ENCODE results near the gene CCNJ.
A peak's percentile ranks its signal among the peaks of the same experiment; 100 is the strongest.

CCNJ gene

DNA sequence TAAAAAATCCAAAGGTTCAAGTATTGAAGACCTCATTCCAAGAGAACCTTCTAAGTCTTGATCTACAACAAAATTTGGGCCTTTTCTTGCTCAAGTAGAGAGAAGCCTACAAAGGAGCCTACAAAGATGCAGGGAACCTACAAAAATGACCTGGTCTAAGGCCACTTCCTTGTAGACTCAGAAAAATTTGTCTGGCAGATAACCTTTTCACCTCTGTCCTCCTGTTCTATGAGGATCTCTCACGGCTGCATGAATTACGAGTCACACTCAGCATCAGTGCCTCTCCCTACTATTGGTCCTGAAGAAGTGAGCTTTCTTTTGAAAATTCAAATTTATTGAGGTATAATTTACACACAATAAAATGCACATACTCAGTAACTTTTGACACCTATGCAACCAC, 29.3 kb downstream of the CCNJ start:
- Histone ChIP-seq H3K27me3 (ENCODE audit: low read depth, low read length) (no peaks in the 10 kb centered on the region), H3K36me3 (ENCODE audit: control insufficient read depth in 1 of 2, insufficient read depth in 2 of 2, low read length in 2 of 2) (peaks cover 0 to 3% of the 10 kb centered on the region in 2 donors), H3K9me3 (ENCODE audit: control insufficient read depth in 1 of 2, low read length in 2 of 2) (no peaks in the 10 kb centered on the region), H3K4me1 (ENCODE audit: control insufficient read depth in 1 of 2, insufficient read depth in 2 of 2, low read length in 2 of 2) (no peaks in the 10 kb centered on the region), H3K27ac (ENCODE audit: low read length) (no peak overlapping the region), H3K4me3 (ENCODE audit: low read depth in 1 of 2, low read length in 2 of 2) (no peak overlapping the region)

DNA sequence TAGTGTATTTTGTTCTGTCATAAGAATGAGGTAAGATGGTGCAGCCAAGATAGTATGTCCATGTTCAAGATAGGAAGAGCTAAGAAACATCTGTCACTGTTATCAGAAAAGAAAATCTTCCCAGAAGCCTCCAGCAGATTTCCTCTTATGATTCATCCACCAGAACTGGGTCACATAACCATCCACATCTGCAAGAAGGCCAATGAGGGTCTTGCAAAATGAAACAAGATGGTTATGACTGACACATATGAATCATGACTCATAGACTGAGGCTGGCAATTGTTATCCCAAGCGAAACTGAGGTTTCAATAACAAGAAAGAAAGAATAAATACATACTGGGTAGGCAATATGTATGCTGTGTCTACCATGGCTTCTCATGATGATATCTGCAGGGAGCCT, 30.3 kb downstream of the CCNJ start:
- Histone ChIP-seq H3K27me3 (ENCODE audit: low read depth, low read length) (no peaks in the 10 kb centered on the region), H3K4me1 (ENCODE audit: control insufficient read depth in 1 of 2, insufficient read depth in 2 of 2, low read length in 2 of 2) (no peaks in the 10 kb centered on the region), H3K9me3 (ENCODE audit: control insufficient read depth in 1 of 2, low read length in 2 of 2) (no peaks in the 10 kb centered on the region), H3K4me3 (ENCODE audit: low read depth in 1 of 2, low read length in 2 of 2) (no peak overlapping the region), H3K27ac (ENCODE audit: low read length) (no peak overlapping the region), H3K36me3 (ENCODE audit: control insufficient read depth in 1 of 2, insufficient read depth in 2 of 2, low read length in 2 of 2) (peaks cover 0 to 3% of the 10 kb centered on the region in 2 donors)

DNA sequence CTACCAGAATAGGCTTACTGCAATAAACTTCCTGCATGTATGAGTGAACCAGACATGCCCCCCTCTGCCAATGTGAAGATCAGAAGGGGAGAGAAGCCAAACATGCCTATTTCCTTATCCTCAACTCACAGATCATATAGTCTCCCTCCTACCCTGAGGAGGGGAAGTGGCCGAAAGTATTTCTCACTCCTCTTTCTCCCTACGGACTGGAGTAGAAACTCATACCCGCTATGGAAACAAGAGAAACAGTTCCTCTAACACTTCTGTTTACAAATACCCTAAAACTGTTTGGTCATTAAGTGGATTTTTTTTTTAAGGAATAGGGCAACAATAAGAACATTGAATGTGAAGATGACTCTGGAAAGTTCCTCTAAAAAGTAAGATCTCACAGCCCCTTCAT, 31.4 kb downstream of the CCNJ start:
- H3K27ac ChIP-seq (ENCODE audit: low read length), result no peak overlapping the region
- H3K27me3 ChIP-seq (ENCODE audit: low read depth, low read length), result no peaks in the 10 kb centered on the region
- no peaks in the 10 kb centered on the region for H3K9me3 ChIP-seq (ENCODE audit: control insufficient read depth in 1 of 2, low read length in 2 of 2)
- H3K36me3 ChIP-seq (ENCODE audit: control insufficient read depth in 1 of 2, insufficient read depth in 2 of 2, low read length in 2 of 2), result peaks cover 0 to 3% of the 10 kb centered on the region in 2 donors
- H3K4me1 ChIP-seq (ENCODE audit: control insufficient read depth in 1 of 2, insufficient read depth in 2 of 2, low read length in 2 of 2), result no peaks in the 10 kb centered on the region
- no peak overlapping the region for H3K4me3 ChIP-seq (ENCODE audit: low read depth in 1 of 2, low read length in 2 of 2)

DNA sequence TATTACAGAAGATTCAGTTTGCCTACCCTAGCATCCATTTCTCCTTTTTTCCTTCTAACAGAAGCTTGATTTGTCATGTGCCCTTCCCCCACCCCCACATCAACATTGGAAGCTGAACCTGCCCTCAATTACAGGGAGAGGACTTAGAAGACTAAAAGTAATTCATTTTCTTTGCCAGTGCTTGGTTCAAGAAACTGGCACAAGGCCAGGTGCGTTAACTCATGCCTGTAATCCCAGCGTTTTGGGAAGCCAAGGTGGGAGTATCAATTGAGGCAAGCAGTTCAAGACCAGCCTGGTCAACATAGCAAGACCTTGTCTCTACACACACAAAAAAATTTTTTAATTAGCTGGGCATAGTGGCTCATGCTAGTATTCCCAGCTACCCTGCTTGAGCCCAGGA, 32.6 kb downstream of the CCNJ start:
- Histone ChIP-seq H3K9me3 (ENCODE audit: control insufficient read depth in 1 of 2, low read length in 2 of 2) (no peaks in the 10 kb centered on the region), H3K27ac (ENCODE audit: low read length) (no peak overlapping the region), H3K27me3 (ENCODE audit: low read depth, low read length) (no peaks in the 10 kb centered on the region), H3K4me3 (ENCODE audit: low read depth in 1 of 2, low read length in 2 of 2) (no peak overlapping the region), H3K36me3 (ENCODE audit: control insufficient read depth in 1 of 2, insufficient read depth in 2 of 2, low read length in 2 of 2) (peaks cover 0 to 3% of the 10 kb centered on the region in 2 donors), H3K4me1 (ENCODE audit: control insufficient read depth in 1 of 2, insufficient read depth in 2 of 2, low read length in 2 of 2) (no peaks in the 10 kb centered on the region)

DNA sequence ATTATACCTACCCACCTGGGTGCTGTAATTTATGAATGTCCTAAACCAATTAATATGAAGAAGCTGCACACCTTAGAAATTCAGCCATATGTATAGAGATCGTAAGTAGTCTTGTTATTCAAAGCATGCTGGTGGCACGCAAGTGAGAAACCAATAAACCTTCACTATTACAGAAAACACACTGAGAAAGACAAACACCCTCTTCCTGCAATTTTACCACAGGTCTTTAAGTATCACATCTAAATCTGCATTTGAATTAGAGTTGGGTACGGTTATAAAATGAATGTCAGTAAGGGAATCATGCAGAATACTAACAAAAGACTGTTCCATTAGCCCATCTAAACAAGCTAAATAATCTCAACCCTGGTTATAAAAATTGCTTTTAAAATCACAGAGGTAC, 33.8 kb downstream of the CCNJ start:
- Histone ChIP-seq H3K9me3 (ENCODE audit: control insufficient read depth in 1 of 2, low read length in 2 of 2) (no peaks in the 10 kb centered on the region), H3K36me3 (ENCODE audit: control insufficient read depth in 1 of 2, insufficient read depth in 2 of 2, low read length in 2 of 2) (peaks cover 0 to 3% of the 10 kb centered on the region in 2 donors), H3K27me3 (ENCODE audit: low read depth, low read length) (no peaks in the 10 kb centered on the region), H3K4me3 (ENCODE audit: low read depth in 1 of 2, low read length in 2 of 2) (no peak overlapping the region), H3K4me1 (ENCODE audit: control insufficient read depth in 1 of 2, insufficient read depth in 2 of 2, low read length in 2 of 2) (no peaks in the 10 kb centered on the region), H3K27ac (ENCODE audit: low read length) (no peak overlapping the region)

DNA sequence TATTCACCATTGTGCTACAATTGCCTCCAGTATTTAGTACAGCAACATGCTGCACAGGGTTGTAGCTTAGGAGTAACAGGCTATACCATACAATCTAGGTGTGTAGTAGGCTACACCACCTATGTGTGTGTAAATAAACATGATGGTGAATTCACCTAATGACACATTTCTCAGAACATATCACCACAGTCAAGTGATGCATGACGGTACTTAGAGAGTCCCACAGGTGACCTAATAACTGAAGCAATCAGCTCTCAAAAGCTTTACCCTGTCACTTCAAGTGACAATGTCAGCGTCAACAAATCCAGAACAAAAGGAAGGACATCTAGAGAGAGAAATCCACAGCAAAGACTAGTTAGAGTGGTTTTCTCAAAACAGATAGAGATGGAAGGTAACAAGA, 38.8 kb downstream of the CCNJ start:
- Histone ChIP-seq H3K9me3 (ENCODE audit: control insufficient read depth in 1 of 2, low read length in 2 of 2) (no peaks in the 10 kb centered on the region), H3K27me3 (ENCODE audit: low read depth, low read length) (no peaks in the 10 kb centered on the region), H3K4me3 (ENCODE audit: low read depth in 1 of 2, low read length in 2 of 2) (no peak overlapping the region), H3K36me3 (ENCODE audit: control insufficient read depth in 1 of 2, insufficient read depth in 2 of 2, low read length in 2 of 2) (no peaks in the 10 kb centered on the region), H3K27ac (ENCODE audit: low read length) (no peak overlapping the region), H3K4me1 (ENCODE audit: control insufficient read depth in 1 of 2, insufficient read depth in 2 of 2, low read length in 2 of 2) (no peaks in the 10 kb centered on the region)

DNA sequence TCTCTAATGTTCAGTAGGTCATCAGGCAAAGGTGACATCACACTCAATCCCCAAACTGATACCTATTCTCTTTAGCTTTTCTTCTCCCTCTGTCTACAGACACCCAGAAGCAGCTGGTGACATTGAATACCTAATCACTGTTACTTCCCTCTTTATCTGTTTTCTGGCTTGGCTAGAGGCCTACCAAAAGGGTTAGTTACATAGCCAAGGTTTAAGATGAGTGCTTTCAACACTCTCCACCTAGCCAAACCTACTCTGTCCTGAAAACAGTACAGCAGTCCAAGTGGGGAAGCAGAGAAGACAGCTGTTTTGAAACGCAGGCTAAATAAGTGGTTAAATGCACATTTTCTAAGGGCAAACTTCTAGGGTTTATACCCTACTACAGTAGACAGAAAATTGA, 39.4 kb downstream of the CCNJ start:
- Histone ChIP-seq H3K4me3 (ENCODE audit: low read depth in 1 of 2, low read length in 2 of 2) (no peak overlapping the region), H3K27me3 (ENCODE audit: low read depth, low read length) (no peaks in the 10 kb centered on the region), H3K36me3 (ENCODE audit: control insufficient read depth in 1 of 2, insufficient read depth in 2 of 2, low read length in 2 of 2) (no peaks in the 10 kb centered on the region), H3K4me1 (ENCODE audit: control insufficient read depth in 1 of 2, insufficient read depth in 2 of 2, low read length in 2 of 2) (no peaks in the 10 kb centered on the region), H3K27ac (ENCODE audit: low read length) (no peak overlapping the region), H3K9me3 (ENCODE audit: control insufficient read depth in 1 of 2, low read length in 2 of 2) (no peaks in the 10 kb centered on the region)

DNA sequence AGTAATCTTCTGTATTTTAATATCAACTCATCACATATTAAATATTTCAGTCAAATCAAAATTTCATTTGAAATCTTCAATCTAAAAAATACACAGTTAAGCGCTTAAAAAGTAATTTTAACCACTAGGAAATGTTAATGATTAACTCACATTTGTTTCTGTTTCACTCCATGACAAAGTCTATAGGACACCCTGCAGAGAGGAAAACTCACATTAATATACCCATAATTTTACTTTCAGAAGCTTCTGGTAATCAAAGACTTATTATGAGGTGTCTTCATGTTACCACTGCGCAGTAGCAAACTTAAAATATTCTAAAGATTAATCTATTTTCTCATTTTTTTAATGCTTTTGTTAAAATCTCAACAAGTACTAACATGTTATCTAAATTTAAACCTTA, 45.7 kb downstream of the CCNJ start:
- Histone ChIP-seq H3K9me3 (ENCODE audit: control insufficient read depth in 1 of 2, low read length in 2 of 2) (peaks cover 0 to 3% of the 10 kb centered on the region in 2 donors), H3K27me3 (ENCODE audit: low read depth, low read length) (no peaks in the 10 kb centered on the region), H3K27ac (ENCODE audit: low read length) (peak overlapping the region; percentile 98), H3K4me3 (ENCODE audit: low read depth in 1 of 2, low read length in 2 of 2) (peak overlapping the region; percentile 73 to 95), H3K4me1 (ENCODE audit: control insufficient read depth in 1 of 2, insufficient read depth in 2 of 2, low read length in 2 of 2) (no peaks in the 10 kb centered on the region), H3K36me3 (ENCODE audit: control insufficient read depth in 1 of 2, insufficient read depth in 2 of 2, low read length in 2 of 2) (no peaks in the 10 kb centered on the region)

DNA sequence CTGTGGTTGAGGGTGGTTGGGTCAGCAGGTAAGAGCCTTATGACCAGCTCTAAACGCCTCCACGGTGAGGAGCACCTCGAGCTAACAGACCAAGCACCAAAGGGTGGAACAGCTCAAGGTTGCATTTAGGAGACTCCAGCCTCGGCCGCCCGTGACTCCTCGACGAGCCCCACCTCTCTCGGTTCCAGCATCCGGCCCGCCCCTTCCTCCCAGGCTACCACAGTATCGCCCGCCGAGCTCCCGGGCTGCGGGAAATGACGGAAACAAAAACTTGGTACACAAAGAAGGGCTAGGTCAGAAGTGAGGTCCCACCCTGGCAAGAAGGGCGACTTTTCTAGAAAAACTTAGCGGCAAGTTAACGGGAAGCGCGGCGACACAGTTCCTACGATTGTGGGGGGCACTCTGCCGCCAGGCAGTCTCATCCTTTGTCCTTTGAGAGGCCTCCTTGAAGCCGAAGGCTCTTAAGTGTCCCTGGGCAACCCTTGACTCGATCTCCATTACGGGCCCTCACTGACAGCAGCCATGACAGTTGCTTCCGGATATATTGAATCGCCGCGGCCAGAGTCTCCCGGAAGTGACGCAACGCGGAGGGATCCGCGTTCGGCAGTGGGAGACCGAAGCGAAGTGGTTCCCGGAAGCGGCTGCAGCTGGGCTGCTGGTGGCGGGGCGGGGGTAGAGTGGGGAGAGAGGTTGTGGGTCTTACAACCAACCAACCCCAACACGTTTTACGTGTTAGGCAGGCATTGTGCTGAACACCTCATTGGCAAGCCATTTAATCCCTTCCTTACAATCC, 46.5 kb downstream of the CCNJ start:
- Histone ChIP-seq H3K27me3 (ENCODE audit: low read depth, low read length) (no peaks in the 10 kb centered on the region), H3K27ac (ENCODE audit: low read length) (peak overlapping the region; percentile 98), H3K9me3 (ENCODE audit: control insufficient read depth in 1 of 2, low read length in 2 of 2) (peaks cover 0 to 3% of the 10 kb centered on the region in 2 donors), H3K36me3 (ENCODE audit: control insufficient read depth in 1 of 2, insufficient read depth in 2 of 2, low read length in 2 of 2) (no peaks in the 10 kb centered on the region), H3K4me3 (ENCODE audit: low read depth in 1 of 2, low read length in 2 of 2) (peak overlapping the region; percentile 73 to 95), H3K4me1 (ENCODE audit: control insufficient read depth in 1 of 2, insufficient read depth in 2 of 2, low read length in 2 of 2) (no peaks in the 10 kb centered on the region)

DNA sequence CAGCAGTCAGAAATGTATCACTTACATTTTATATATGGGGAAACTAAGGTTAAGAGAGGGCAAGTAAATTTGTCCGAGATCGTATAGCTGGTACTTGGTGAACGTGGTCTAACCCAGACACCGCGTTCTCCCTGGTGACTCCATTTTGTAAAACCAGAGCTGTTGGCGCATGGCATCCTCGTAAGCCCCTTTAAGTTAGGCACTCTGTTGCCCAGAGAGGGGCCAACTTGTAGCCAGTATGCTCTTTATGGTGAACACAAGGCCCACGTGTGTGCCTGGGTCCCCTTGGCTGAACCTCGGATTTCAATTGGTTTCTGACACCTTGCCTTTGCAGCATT, 47.0 kb downstream of the CCNJ start:
- Histone ChIP-seq H3K4me3 (ENCODE audit: low read depth in 1 of 2, low read length in 2 of 2) (peak overlapping the region; percentile 73 to 95), H3K36me3 (ENCODE audit: control insufficient read depth in 1 of 2, insufficient read depth in 2 of 2, low read length in 2 of 2) (no peaks in the 10 kb centered on the region), H3K4me1 (ENCODE audit: control insufficient read depth in 1 of 2, insufficient read depth in 2 of 2, low read length in 2 of 2) (no peaks in the 10 kb centered on the region), H3K9me3 (ENCODE audit: control insufficient read depth in 1 of 2, low read length in 2 of 2) (peaks cover 0 to 3% of the 10 kb centered on the region in 2 donors), H3K27me3 (ENCODE audit: low read depth, low read length) (no peaks in the 10 kb centered on the region), H3K27ac (ENCODE audit: low read length) (peak overlapping the region; percentile 98)

DNA sequence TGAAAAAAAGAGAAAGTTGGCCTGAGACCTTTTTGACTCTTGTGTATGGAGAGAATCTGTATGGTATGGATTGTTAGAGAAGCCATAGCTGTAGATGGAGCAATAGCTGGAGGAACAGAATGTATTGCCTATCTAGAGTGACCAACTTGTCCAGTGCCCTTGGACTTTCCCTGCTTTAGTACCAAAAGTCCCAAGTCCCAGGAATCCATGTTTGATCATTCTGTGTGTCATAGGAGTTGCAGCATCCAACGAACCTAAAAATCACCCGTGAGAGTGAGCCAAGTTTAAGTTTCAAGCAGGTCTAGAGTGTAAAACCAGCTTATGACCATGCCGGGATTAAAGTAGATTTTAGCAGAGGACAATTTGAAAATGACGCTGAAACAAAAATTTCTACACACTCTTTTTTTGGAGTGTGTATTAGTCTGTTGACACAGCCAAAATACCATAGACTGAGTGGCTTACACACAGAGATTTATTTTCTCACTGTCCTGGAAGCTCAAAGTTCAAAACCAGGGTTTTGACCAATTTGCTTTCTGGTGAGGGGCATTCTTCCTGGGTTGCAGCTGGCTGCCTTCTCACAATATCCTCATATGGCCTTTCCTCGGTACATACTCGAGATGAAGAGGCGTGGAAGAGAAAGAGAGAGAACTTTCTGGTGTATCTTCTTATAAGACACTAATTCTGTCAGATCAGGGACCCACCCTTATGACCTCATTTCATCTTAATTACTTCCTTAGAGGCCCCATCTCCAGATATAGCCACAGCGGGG, 49.8 kb downstream of the CCNJ start:
- Histone ChIP-seq H3K4me3 (ENCODE audit: low read depth in 1 of 2, low read length in 2 of 2) (no peak overlapping the region), H3K36me3 (ENCODE audit: control insufficient read depth in 1 of 2, insufficient read depth in 2 of 2, low read length in 2 of 2) (no peaks in the 10 kb centered on the region), H3K9me3 (ENCODE audit: control insufficient read depth in 1 of 2, low read length in 2 of 2) (peaks cover 0 to 3% of the 10 kb centered on the region in 2 donors), H3K27ac (ENCODE audit: low read length) (no peak overlapping the region), H3K27me3 (ENCODE audit: low read depth, low read length) (peaks cover 5% of the 10 kb centered on the region), H3K4me1 (ENCODE audit: control insufficient read depth in 1 of 2, insufficient read depth in 2 of 2, low read length in 2 of 2) (no peaks in the 10 kb centered on the region)
